HG03159 (cell line): Measurements from ENCODE around the gene KRT20.
"Not testable (repeated sequence)": the region's sequence is repeated elsewhere in the genome, so short reads cannot be mapped to it uniquely, and the experiment has no call there.

Source experiments
- ATAC-seq: cut with Tn5 transposase; IDR thresholded peaks from one replicate; pipeline ENCODE4 v1.9.1; 2021; ENCODE audit warnings: mild to moderate bottlenecking, moderate library complexity; ENCODE audit not compliant: unreplicated experiment

The KRT20 gene

DNA sequence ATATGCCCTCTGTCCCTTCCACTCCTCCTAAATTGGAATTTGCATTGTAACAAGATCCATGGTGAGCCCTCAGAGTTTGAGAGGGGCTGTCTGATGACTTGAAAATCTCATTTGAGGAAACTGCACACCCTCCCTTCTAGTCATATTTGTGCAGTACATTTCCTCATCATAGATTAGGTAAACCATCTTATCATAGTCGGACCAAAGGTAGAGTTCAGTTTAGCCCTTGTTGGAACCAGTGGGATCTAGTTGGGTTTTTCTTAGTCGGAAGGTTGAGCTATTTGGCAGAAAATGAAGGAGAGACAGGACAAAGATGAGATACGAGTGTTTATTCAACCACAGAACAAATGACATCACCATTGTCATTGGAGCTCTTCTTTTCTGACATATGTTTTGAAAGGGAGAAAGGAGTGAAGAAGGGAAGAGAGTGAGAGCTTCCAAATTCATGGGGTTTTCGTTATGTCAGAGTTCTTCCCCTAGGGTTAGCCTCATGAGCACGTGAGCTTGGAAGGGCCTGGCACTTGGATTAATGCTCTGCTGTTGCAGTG is 15.8 kb upstream of the KRT20 start:
- ATAC-seq: no peak

DNA sequence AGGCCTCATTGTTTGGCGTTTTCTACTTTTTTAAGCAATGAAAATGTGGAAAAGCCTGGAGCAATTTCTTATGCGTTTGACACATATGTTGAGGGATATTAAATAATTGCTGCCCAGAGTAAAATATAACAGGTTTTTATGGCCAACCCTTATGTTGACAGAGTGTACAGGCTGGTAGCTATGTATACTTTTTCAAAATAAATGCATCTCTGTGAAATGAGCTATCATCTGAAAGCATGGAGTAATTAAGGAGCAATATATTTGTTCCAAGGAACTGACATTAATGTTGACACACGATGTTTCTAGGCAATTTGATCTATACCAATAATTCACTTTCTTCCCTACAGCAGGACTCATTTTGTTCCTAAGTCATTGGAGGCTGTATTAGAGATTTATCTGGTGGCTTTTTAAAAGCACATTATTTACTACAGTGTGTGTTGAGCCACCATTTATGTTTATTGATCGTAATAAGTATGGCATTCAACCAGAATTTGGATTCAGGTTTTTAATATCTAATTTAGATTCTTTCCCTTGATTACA is 11.9 kb upstream of the KRT20 start:
- no peak for ATAC-seq

DNA sequence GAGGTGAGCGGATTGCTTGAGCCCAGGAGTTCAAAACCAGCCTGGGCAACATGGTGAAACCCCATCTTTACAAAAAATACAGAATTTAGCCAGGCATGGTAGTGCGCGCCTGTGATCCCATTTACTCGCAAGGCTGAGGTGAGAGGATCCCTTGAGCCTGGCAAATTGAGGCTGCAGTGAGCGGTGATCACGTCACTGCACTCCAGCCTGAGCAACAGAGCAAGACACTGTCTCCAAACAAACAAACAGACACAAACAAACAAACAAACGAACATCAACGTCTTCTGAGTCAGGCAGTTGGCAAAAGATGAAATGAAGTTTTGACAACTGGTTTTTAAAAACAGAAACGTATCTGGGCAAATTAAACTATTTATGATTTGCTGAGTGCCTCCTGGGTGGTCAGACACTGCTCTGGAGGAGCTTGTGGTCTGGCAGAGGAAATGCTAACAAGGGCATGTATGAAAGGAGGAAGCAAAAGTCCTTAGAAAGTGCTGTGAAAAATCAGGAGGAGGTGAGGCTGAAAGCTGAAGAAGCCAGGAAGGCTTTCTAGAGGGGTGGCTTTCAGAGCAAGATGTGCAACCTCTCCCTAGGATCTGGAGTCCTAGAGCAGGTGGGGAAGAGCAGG is 10.2 kb upstream of the KRT20 start:
- no peak for ATAC-seq

DNA sequence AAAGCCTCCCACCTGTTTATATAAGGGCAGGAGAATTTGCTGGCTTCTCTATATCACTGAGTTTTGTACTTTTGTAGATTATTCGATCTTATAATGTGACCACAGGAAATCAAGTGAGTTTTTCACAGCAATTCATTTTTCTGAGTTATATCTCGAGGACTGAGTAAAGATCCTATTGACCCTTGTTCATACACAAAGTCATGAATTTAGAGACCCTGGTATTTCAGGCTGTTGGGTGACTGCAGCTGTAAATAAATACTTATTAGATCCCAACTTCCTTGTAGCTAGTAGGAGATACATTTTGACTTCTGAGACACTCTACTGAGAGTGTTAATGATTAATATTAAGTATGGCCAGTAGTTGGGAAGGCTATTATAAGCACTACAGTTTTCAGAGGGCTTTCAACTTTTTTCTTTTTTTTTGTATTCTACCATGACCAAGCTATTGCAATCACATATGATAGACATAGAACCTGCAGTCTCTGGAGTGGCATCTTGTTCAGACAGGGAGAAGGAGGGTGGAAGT is 3.2 kb upstream of the KRT20 start:
- no peak for ATAC-seq

DNA sequence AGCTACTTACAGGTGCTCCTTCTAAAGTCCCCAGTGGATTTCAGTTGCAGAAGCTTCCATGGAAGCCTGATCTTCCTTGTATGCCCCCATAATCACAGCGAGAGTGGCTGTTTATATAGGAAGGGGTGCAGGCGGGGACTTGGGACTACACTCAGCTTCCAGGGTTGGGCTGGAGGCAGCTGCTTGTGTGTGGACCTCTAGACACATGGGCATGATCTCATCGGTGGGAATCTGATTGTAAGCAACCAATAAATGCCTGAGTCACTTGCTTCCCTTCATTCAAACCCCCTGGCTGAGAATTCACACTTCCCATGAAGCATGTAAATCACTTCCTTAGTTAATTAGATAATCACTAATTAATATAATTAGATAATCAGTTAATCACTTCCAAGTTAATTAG is 1.0 kb upstream of the KRT20 start:
- no peak for ATAC-seq

DNA sequence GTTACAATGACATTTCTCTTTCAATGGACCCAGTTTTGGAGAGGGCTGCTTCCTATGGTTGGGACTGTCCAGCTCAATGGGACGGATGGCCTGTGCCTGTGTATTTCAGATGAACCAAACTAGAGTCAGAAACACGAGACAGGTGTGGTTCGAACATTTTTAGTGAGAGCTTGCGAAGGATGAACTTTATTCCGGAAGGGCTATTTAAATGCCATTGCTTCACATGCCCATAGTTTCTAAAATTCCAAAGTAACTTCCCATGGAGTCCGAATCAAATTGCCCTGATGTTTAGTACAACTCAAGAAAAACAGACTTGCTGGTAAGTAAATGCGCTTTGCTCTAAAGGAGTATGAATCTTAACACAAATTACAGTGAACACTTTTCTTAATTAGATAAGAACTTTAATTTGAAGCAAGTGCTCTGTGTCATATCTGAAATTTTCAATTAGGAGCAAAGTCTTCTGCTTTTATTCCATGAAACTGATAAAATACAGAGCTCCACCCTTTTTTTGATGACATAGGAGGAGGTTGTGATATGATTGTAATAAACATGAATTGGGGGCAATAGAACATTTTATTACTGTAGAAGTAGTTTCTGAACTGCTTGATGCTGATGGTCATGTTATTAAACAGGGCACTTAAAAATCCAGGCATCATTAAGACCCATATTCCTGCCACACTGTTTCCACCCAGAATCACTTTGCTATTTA is 1.3 kb downstream of the KRT20 start:
- ATAC-seq: no peak

DNA sequence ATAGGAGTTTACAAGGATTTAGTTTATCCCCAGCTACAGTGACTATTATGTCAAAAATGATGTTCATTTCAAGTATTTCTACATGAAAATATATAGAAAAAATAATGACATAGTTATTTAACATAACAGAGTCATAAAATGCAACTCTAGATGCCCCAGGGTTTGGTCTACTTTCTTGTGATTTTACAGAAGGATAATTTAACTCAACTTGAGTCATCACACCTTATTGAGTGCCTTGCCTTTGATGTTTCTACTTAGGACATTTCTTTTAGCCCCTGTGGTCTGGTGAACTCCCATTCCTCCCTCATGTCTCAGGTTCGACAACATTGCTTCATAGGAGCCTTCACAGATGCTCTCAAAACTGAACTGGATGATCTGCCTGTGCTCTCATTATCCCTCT is 2.0 kb downstream of the KRT20 start:
- ATAC-seq: no peak

DNA sequence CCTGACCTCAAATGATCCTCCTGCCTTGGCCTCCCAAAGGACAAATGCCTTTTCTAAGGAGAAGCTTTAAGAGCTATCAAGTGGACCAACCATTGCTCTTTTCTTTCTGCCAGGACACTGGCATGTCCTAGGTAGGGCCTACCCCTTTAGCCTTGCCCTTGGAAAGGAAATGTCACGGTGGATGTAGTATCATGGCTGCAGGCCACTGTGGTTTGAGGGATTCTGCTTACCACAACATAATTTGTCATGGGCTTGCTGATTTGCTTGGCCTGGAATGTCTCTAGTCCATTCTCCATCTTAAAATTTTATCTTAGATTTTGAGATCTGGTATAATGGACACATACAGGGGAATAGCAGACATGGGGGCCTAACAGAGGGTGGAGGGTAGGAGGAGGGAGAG is 6.0 kb downstream of the KRT20 start:
- no peak for ATAC-seq

DNA sequence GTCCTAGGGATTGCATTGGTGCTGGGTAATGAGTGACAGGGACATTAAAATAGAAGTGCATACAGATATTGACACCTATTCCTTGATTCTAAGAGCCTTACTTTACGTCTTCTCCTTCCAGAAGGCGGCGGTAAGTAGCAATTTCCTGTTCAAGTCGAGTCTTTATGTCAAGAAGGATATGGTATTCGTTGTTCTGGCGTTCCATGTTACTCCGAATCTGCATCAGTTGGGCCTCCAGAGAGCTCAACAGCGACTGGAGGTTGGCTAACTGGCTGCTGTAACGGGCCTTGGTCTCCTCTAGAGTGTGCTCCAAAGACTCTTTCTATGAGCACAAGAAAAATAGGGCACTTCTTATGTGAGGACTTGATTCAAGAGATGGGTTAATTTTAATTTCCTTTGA is 7.0 kb downstream of the KRT20 start:
- no peak for ATAC-seq

DNA sequence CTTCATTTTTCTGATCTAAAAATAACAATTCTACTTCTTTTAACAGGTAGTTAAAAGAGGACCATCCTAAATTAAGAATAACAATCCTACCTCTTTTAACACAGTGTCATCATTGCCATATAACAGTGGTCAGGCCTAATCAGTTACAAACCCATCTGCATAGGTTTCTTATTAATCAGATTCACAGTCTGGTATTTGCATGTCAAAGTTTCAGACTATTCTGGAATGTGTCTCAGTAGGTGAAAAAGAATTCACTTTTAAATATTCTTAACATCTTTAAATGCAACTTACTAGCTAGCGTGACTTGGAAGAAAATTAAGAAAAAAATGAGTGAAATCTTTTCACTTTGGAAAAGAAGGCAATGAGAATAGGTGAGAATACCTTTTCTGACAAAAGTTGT is 11.2 kb downstream of the KRT20 start:
- no peak for ATAC-seq

DNA sequence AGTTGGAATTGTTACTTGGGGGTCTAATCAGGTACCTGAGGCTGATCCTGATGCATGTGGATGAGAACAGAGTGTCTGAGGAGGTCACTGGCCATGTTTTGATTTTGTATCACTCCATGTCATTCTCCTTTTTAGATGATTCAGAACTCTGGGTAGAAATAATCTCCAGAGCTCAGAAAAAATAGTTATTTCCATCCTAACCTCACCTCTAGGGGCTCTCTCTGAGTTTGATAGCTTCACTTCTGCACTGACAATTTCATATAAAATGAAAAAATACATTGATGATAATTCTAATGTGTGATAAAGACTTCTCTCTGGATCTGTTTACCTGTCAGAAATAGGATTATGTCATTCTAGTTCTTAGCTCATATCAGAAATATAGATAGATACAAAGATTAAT is 11.8 kb downstream of the KRT20 start:
- no peak for ATAC-seq

DNA sequence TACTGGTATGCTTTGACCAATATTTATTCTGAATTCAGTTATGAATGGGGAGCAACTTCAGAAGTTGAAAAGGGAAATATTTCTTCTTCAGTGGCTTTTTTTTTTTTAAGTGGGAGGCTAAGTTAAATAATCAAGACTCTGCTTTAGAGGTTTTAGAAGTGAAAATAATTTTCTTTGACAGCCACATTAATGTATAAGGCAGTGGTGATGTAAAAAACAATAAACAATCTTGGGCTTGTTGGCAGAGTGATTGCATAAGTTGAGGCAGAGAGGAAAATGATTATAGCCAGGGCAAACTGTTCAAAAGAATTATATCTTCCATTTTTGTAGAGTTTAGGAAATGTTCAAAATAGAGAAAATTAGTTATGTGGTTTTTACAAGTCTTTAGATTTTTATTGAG is 12.6 kb downstream of the KRT20 start:
- ATAC-seq: no peak

DNA sequence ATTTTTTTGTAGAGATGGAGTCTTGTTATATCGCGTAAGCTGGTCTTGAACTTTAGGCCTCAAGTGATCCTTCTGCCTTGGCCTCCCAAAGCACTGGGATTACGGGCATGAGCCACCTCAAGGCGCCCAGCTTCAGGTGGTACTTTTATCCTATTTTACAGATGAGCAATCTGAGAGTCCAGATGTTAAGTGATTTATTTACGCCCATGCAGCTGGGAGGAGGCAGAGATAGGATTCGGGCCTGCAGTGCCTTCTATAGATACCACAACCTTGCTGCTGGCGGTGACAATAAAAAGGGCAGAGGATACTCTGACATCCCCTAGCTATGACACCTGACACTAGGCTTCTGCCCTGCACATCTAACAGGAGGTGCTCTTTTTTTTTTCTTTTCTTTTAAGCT is 13.7 kb downstream of the KRT20 start:
- no peak for ATAC-seq

DNA sequence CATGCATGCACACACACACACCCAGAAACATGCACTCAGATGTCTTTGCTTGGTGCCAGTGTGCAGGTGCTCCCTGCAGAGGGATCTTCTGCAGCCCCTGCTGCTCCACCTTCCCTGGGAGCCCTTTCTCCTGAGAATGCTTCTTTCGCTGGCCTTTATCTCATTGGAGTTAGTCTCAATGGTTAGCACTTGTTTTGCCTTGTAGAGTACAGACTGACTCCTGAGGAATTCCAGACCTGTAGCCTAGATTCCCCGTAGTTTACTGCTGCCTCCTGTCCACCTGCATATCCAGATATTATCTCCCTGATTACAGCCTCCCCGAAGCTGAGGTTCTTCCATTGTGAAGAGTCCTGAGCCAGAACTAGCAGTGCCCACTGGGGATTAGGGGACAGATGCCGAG is 14.9 kb downstream of the KRT20 start:
- no peak for ATAC-seq

DNA sequence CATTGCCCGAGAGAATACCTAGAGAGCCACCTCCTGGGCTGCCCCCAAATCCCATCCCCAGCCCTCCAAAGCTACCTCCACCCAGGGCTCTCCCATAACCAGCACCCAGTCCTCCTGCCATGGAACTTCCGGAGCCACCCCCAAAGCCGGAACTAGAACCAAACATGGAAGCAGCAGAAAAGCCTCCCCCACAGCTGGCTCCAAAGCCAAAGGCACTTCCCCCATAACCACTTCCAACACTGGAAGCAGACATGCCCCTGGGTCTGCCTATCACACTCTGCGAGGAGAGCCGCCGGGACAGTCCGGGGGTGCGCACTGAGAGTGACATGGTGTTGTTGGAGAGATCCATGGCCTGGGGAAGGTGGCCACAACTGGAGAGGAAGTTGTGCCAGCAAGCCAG is 18.2 kb downstream of the KRT20 start, which contains the start of gene KRT12:
TSS of gene KRT12 (minus strand) at position 386 of the 400 bp plus-strand sequence. CDS start at position 349, 37 bp downstream.
- no peak for ATAC-seq

DNA sequence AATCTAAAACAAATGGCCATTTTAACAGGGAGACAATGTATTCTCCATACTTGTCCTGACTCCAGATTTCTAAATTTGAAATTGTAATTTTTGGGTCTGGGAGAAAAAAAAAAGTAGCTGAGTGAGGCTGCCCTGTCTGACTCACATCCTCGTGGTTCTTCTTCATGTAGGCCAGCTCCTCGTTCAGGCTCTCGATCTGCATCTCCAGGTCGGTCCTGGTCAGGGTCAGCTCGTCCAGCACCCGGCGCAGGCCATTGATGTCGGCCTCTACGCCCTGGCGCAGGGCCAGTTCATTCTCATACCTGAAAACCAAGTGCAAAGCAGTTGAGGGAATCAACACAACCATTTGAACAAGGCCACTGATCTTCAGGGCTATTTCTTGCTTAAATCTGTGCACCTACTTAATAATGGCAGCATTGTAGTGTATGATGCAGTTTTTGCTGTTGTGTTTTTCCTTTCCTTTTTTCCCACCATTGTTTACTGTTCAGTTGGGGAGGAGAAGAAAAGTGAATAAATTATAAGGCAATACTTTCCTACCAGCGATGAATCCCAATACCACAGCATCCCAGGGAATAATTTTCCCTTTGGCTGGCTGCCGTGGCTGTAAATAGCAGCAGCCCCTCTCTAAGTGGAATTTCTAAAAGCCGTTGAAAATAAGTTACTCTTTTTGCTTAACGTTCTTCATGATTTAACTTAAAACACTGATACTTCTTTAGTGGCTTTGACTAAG is 20.2 kb downstream of the KRT20 start:
- ATAC-seq: no peak

DNA sequence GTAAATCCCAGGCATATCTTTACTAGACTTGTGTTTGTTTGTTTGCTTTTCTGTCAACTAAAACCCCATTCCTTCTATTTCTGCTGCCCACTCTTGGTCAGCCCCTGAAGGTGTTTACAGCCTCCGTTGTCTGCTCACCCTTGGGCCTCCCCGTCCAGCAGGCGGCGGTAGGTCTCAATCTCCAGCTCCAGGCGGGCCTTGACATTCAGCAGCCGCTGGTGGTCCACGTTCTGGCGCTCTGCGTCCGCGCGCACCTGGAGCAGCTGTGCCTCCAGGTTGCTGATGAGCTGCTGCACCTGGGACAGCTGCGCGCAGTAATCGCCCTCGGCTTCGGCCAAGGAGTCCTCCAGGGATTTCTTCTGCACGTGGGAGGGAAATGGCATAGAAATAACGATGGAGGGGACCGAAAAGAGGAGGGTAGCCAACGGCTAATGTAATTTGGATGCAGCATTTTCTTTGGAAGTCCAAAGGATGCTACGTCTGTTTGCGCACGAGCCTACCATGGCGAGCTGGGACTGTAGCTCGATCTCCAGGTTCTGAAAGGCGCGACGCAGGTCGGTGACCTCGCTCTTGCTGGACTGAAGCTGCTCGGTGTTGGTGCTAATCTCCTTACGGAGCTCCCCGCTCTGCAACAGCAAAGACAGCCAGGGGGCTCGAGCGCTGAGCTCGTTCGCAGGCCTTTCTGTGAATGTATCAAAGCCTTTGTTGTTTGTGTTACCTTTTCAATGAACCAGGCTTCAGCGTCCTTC is 21.9 kb downstream of the KRT20 start:
- ATAC-seq: no peak

DNA sequence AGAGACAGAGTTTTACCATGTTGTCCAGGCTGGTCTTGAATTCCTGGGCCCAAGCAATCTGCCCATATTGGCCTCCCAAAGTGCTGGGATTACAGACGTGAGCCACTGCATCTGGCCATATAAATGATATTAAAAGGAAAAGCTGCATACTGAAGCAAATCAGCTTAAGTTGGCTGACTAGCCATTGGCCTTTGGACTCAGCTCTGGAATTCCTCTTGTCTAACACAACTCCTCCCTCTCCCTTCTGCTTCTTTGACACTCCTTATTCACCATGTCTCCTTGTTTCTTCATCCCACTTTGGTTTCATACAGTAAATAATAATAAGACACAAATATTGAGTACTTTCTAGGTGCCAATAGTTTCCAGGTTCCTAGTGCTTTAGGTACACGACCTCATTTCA is 25.5 kb downstream of the KRT20 start:
- no peak for ATAC-seq

DNA sequence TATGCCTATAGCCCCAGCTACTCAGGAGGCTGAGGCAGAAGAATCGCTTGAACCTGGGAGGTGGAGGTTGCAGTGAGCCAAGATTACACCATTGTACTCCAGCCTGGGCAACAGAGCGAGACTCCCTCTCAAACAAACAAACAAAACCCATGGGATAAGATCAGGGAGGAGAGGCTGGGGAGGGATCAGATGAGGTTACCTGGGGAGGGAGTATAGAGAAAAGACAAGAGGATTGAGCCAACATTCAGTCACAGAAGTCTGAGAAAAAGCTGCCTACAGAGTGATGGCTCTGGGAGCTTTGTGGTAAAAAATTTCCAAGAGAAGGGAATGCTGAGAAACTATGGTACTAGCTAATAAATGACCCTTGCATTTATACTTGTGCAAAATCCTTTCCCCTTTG is 26.4 kb downstream of the KRT20 start:
- ATAC-seq: not testable (repeated sequence)

DNA sequence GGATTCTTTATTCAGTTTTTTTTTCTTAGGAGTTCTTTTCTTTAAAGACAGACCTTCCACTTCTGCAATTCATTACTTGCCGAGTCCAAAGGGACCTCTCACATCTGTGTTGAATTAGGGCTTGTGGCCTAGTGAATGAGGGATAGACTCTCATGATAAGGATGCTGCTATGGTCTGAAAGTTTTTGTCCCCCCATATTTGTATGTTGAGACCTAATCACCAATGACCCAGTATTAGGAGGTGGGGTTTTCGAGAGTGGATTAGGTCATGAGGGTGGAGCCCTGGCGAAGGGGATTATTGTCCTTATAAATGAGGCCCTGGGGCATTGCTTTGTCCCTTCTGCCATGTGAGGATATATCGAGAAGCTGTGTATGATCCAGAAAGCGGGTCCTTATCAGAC is 27.5 kb downstream of the KRT20 start:
- no peak for ATAC-seq
